ENCODE results near the gene PIPOX. TPM values are rescaled to one million over a fixed set of nuclear protein-coding genes. Genes with fewer than 3 reads are reported as not detected.

PIPOX gene
- polyA plus RNA-seq, 1 donor from 2014 or later, result 4.4 TPM

- Histone ChIP-seq H3K4me3 (ENCODE audit: low read length) (no peak overlapping the region), H3K9me2 (ENCODE audit: insufficient read depth, low read length) (no peaks in the 10 kb centered on the region), H4K20me1 (ENCODE audit: insufficient read depth) (no peaks in the 10 kb centered on the region), H2AFZ (ENCODE audit: low read depth, low read length) (no peak overlapping the region), H3K27ac (ENCODE audit: low read length) (no peak overlapping the region), H3K79me2 (replicated peaks; ENCODE audit: insufficient read depth, low read length) (no peaks in the 10 kb centered on the region), H3F3A (ENCODE audit: insufficient read depth, low read length, poor library complexity, severe bottlenecking) (no peaks in the 10 kb centered on the region), H3K9ac (ENCODE audit: low read length) (no peak overlapping the region), H3K36me3 (ENCODE audit: insufficient read depth, low read length) (no peaks in the 10 kb centered on the region), H3K27me3 (ENCODE audit: insufficient read depth, low read depth, low read length) (peaks cover 3% of the 10 kb centered on the region), H3K4me2 (ENCODE audit: low read length) (no peak overlapping the region), H3K9me3 (ENCODE audit: low read length) (no peaks in the 10 kb centered on the region)
- TF ChIP-seq MXI1 (conservative IDR thresholded peaks at IDR 0.05; ENCODE audit: poor library complexity, severe bottlenecking) (no peak), RAD21 (conservative IDR thresholded peaks at IDR 0.05) (no peak), EZH2 (IDR thresholded peaks at IDR 0.05; ENCODE audit: borderline replicate concordance, insufficient read depth, low read length, poor library complexity, severe bottlenecking) (no peak)
- TF ChIP-seq, protein P1, sequence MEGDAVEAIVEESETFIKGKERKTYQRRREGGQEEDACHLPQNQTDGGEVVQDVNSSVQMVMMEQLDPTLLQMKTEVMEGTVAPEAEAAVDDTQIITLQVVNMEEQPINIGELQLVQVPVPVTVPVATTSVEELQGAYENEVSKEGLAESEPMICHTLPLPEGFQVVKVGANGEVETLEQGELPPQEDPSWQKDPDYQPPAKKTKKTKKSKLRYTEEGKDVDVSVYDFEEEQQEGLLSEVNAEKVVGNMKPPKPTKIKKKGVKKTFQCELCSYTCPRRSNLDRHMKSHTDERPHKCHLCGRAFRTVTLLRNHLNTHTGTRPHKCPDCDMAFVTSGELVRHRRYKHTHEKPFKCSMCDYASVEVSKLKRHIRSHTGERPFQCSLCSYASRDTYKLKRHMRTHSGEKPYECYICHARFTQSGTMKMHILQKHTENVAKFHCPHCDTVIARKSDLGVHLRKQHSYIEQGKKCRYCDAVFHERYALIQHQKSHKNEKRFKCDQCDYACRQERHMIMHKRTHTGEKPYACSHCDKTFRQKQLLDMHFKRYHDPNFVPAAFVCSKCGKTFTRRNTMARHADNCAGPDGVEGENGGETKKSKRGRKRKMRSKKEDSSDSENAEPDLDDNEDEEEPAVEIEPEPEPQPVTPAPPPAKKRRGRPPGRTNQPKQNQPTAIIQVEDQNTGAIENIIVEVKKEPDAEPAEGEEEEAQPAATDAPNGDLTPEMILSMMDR (IDR thresholded peaks at IDR 0.05; ENCODE audit: poor library complexity, severe bottlenecking), result no peak
These were observed 32.4 kb upstream of the PIPOX start for GRCh38 chr17:29010586-29010985.

GRCh38 chr17:29012535-29012934 lies 30.4 kb upstream of the PIPOX start:
- no peaks in the 10 kb centered on the region for H3K9me2 ChIP-seq (ENCODE audit: insufficient read depth, low read length)
- H3K36me3 ChIP-seq (ENCODE audit: insufficient read depth, low read length), result no peaks in the 10 kb centered on the region
- H3K4me3 ChIP-seq (ENCODE audit: low read length), result no peak overlapping the region
- H3K9ac ChIP-seq (ENCODE audit: low read length), result no peak overlapping the region
- H3K9me3 ChIP-seq (ENCODE audit: low read length), result no peaks in the 10 kb centered on the region
- H4K20me1 ChIP-seq (ENCODE audit: insufficient read depth), result no peaks in the 10 kb centered on the region
- H3K4me2 ChIP-seq (ENCODE audit: low read length), result no peak overlapping the region
- H2AFZ ChIP-seq (ENCODE audit: low read depth, low read length), result no peak overlapping the region
- TF ChIP-seq RAD21 (conservative IDR thresholded peaks at IDR 0.05), result no peak
- TF ChIP-seq TAF1 (IDR thresholded peaks at IDR 0.05; ENCODE audit: low read depth), result no peak
- no peak for TF ChIP-seq REST (IDR thresholded peaks at IDR 0.05; ENCODE audit: borderline replicate concordance)
- TF ChIP-seq POLR2AphosphoS5 (IDR thresholded peaks at IDR 0.05), result no peak
- no peak for TF ChIP-seq MXI1 (conservative IDR thresholded peaks at IDR 0.05; ENCODE audit: poor library complexity, severe bottlenecking)
- TF ChIP-seq EP300 (conservative IDR thresholded peaks at IDR 0.05; ENCODE audit: poor library complexity, severe bottlenecking), result no peak
- TF ChIP-seq EZH2 (IDR thresholded peaks at IDR 0.05; ENCODE audit: borderline replicate concordance, insufficient read depth, low read length, poor library complexity, severe bottlenecking), result no peak
- TF ChIP-seq SMC3 (conservative IDR thresholded peaks at IDR 0.05; ENCODE audit: poor library complexity), result no peak
- no peak overlapping the region for H3K27ac ChIP-seq (ENCODE audit: low read length)
- H3K79me2 ChIP-seq (replicated peaks; ENCODE audit: insufficient read depth, low read length), result no peaks in the 10 kb centered on the region
- peaks cover under 1% of the 10 kb centered on the region for H3K27me3 ChIP-seq (ENCODE audit: insufficient read depth, low read depth, low read length)
- no peaks in the 10 kb centered on the region for H3F3A ChIP-seq (ENCODE audit: insufficient read depth, low read length, poor library complexity, severe bottlenecking)

Data from neural cell (in vitro differentiated cells).